Activated T-helper 2 cell treated with anti-CD3 and anti-CD28 coated beads, Interferon-gamma antibody, Interleukin-2, Interleukin-4, amounts not matched to agents 10 μg/mL and 5 μg/mL and 100 μg/mL, durations not matched to agents 14 hours and 24 hours and 36 hours (primary cell): ENCODE data around the gene LSM2. TPM values are rescaled to one million over a fixed set of nuclear protein-coding genes. Genes with fewer than 3 reads are reported as not detected.
"Not testable (repeated sequence)": the region's sequence is repeated elsewhere in the genome, so short reads cannot be mapped to it uniquely, and the experiment has no call there.

Experiments used
- DNase-seq: peaks from one replicate; pipeline ENCODE4 v3.0.0; 2021; ENCODE audit warnings: low spot score
- H3K27ac Mint-ChIP-seq: one replicate; pipeline ENCODE4 v1.8.0; 2021; ENCODE audit warnings: mixed read lengths
- H3K27me3 Mint-ChIP-seq: one replicate; pipeline ENCODE4 v1.8.0; 2021; ENCODE audit warnings: low read depth, mixed read lengths
- H3K36me3 Mint-ChIP-seq: one replicate; pipeline ENCODE4 v1.8.0; 2021; ENCODE audit warnings: low read depth, mixed read lengths
- H3K4me1 Mint-ChIP-seq: one replicate; pipeline ENCODE4 v1.8.0; 2021; ENCODE audit warnings: low read depth, mixed read lengths
- H3K4me3 Mint-ChIP-seq: one replicate; pipeline ENCODE4 v1.8.0; 2021; ENCODE audit warnings: low read depth, mild to moderate bottlenecking, moderate library complexity, mixed read lengths
- H3K9me3 Mint-ChIP-seq: one replicate; pipeline ENCODE4 v1.8.0; 2021; ENCODE audit warnings: mixed read lengths
- intact Hi-C: fragments of 100-400 bp; cut with micrococcal nuclease; formaldehyde crosslinking; loops from one replicate; pipeline ENCODE4 v1.15.1; 2023
- total RNA-seq: library from RNA; stranded (reverse); gene quantifications from 2 replicates; pipeline ENCODE4 v1.2.3, GENCODE V29; 2022

The LSM2 gene
- total RNA-seq, 1 donor from 2014 or later = 130 TPM

DNA sequence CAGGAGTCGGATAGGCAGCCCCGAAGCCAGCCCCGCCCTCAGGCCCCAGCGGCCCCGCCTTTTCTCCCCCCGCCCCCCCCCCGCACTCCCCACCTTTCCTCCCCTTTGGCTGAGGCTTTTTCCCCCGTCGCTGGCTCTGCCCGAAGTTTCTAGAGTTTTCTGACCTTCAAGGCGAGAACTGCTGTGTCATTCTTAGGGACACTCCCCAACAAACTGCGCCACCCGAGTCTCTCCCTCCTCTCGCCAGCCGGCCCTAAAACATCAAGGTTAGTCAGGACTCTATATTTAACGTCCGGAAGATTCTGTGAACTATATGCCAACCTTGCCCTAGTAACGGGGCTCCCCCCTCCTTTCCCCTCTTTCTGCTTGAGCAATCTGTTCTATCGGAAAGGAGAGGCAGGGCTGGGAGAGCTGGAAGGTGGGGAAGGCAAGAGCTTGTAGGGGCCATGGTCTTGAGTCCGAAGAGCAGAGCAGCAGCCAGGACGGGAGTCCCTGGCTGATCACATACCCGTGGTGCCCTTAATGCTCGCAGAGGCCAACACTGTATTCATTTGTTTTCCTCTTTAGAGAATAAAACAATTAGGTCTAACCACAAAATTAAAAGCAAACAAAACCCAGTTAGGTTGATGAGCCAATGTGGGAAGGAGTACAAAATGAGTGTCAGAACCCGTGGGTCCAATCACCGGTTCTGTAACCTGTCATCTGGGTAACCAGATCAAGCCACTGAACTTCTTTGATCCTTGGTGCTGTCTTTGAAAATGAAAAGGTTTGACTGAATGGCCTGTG, 15.5 kb upstream of the LSM2 start:
- Mint-ChIP-seq H3K4me1 (peaks cover 44% of the 10 kb centered on the region), H3K27ac (peak overlapping the region; percentile 94), H3K36me3 (peaks cover 17% of the 10 kb centered on the region), H3K4me3 (peak overlapping the region; percentile 92), H3K27me3 (no peaks in the 10 kb centered on the region), H3K9me3 (no peaks in the 10 kb centered on the region)
- DNase-seq = peak; percentile 56
- intact Hi-C loops = loop anchor here (1.0 to 10.0 kb wide), 3 partner anchors 40 to 247 kb away; partner anchors contain the start of genes BAG6, LTA, NEU1 and TNF

- Mint-ChIP-seq H3K4me1 (peaks cover 41% of the 10 kb centered on the region), H3K36me3 (peaks cover 17% of the 10 kb centered on the region), H3K27me3 (no peaks in the 10 kb centered on the region), H3K9me3 (no peaks in the 10 kb centered on the region), H3K4me3 (peak overlapping the region; percentile 92), H3K27ac (peak overlapping the region; percentile 94)
- no peak for DNase-seq
- intact Hi-C loops = loop anchor here (1.0 to 10.0 kb wide), 3 partner anchors 41 to 247 kb away; partner anchors contain the start of genes BAG6, LTA, NEU1 and TNF
Observed at GRCh38 chr6:31821301-31822035, 14.7 kb upstream of the LSM2 start.

- H3K27me3 Mint-ChIP-seq, DNase-seq, H3K9me3 Mint-ChIP-seq, H3K27ac Mint-ChIP-seq: not testable (repeated sequence)
- H3K4me3 Mint-ChIP-seq = peak overlapping the region; percentile 92
- H3K4me1 Mint-ChIP-seq = peaks cover 36% of the 10 kb centered on the region
- peaks cover 17% of the 10 kb centered on the region for H3K36me3 Mint-ChIP-seq
- intact Hi-C loops = loop anchor here (5.0 to 10.0 kb wide), 2 partner anchors 42 to 246 kb away; partner anchors contain the start of genes LTA, NEU1 and TNF
Observed at GRCh38 chr6:31820399-31820798, 13.6 kb upstream of the LSM2 start.

GRCh38 chr6:31819871-31820299, 13.1 kb upstream of the LSM2 start:
- H3K4me3 Mint-ChIP-seq = peak overlapping the region; percentile 67
- peaks cover 17% of the 10 kb centered on the region for H3K36me3 Mint-ChIP-seq
- H3K4me1 Mint-ChIP-seq = peaks cover 32% of the 10 kb centered on the region
- H3K27me3 Mint-ChIP-seq = no peaks in the 10 kb centered on the region
- no peaks in the 10 kb centered on the region for H3K9me3 Mint-ChIP-seq
- H3K27ac Mint-ChIP-seq = no peak overlapping the region
- intact Hi-C loops = loop anchor here (5.0 to 10.0 kb wide), 2 partner anchors 42 to 245 kb away; partner anchors contain the start of genes LTA, NEU1 and TNF
- no peak for DNase-seq

- H3K27me3 Mint-ChIP-seq, DNase-seq, intact Hi-C loops, H3K9me3 Mint-ChIP-seq: not testable (repeated sequence)
- peak overlapping the region; percentile 95 for H3K27ac Mint-ChIP-seq
- peaks cover 36% of the 10 kb centered on the region for H3K4me1 Mint-ChIP-seq
- H3K4me3 Mint-ChIP-seq = peak overlapping the region; percentile 94
- H3K36me3 Mint-ChIP-seq = peaks cover 17% of the 10 kb centered on the region
Observed at GRCh38 chr6:31817929-31818511, 11.3 kb upstream of the LSM2 start.

GRCh38 chr6:31817133-31817928, 10.6 kb upstream of the LSM2 start:
- H3K4me3 Mint-ChIP-seq = peak overlapping the region; percentile 94
- H3K27me3 Mint-ChIP-seq, intact Hi-C loops, H3K9me3 Mint-ChIP-seq, DNase-seq: not testable (repeated sequence)
- H3K27ac Mint-ChIP-seq = peak overlapping the region; percentile 95
- peaks cover 40% of the 10 kb centered on the region for H3K4me1 Mint-ChIP-seq
- H3K36me3 Mint-ChIP-seq = peaks cover 17% of the 10 kb centered on the region

DNA sequence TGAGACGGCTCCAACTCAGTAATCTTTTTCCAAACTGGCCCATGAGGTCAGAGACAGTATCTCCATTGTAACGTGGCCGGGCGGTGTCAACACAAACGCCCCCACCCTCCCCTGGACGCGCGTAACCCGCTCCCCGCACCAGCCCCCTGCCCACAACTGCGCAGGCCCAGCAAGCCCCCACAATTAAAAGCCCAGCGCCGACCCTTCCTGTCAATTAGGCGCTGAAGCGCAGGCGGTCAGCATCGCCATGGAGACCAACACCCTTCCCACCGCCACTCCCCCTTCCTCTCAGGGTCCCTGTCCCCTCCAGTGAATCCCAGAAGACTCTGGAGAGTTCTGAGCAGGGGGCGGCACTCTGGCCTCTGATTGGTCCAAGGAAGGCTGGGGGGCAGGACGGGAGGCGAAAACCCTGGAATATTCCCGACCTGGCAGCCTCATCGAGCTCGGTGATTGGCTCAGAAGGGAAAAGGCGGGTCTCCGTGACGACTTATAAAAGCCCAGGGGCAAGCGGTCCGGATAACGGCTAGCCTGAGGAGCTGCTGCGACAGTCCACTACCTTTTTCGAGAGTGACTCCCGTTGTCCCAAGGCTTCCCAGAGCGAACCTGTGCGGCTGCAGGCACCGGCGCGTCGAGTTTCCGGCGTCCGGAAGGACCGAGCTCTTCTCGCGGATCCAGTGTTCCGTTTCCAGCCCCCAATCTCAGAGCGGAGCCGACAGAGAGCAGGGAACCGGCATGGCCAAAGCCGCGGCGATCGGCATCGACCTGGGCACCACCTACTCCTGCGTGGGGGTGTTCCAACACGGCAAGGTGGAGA, 8.5 kb upstream of the LSM2 start, which contains the start of the genes HSPA1A and HSPA1L:
Gene HSPA1A (plus strand): TSS at position 519 of the 814 bp plus-strand sequence. CDS start 214 bp downstream, at position 733.
Gene HSPA1L (minus strand): TSS at position 259 of the 814 bp plus-strand sequence. CDS start 3,311 bp downstream, outside the sequence.
- intact Hi-C loops = loop anchor here (2.0 kb wide), 1 partner anchor 20 kb away; the partner anchor contains the start of gene VARS1
- Mint-ChIP-seq H3K36me3 (peaks cover 25% of the 10 kb centered on the region), H3K4me1 (peaks cover 36% of the 10 kb centered on the region), H3K9me3 (no peaks in the 10 kb centered on the region), H3K27ac (peak within 1 kb of the TSS; percentile 91), H3K27me3 (no peaks in the 10 kb centered on the region), H3K4me3 (peak within 1 kb of the TSS; percentile 87)
- DNase-seq = peak; percentile 70

- no peaks in the 10 kb centered on the region for H3K9me3 Mint-ChIP-seq
- no peaks in the 10 kb centered on the region for H3K27me3 Mint-ChIP-seq
- H3K36me3 Mint-ChIP-seq = peaks cover 25% of the 10 kb centered on the region
- H3K4me3 Mint-ChIP-seq = peak overlapping the region; percentile 87
- DNase-seq = peak; percentile 68
- intact Hi-C loops = loop anchor here (2.0 kb wide), 1 partner anchor 20 kb away; the partner anchor contains the start of gene VARS1
- H3K27ac Mint-ChIP-seq = peak overlapping the region; percentile 91
- peaks cover 32% of the 10 kb centered on the region for H3K4me1 Mint-ChIP-seq
Observed at GRCh38 chr6:31814677-31815024, 7.9 kb upstream of the LSM2 start.

GRCh38 chr6:31813465-31813849, 6.7 kb upstream of the LSM2 start:
- H3K4me1 Mint-ChIP-seq = peaks cover 32% of the 10 kb centered on the region
- no peaks in the 10 kb centered on the region for H3K9me3 Mint-ChIP-seq
- no peaks in the 10 kb centered on the region for H3K27me3 Mint-ChIP-seq
- peak overlapping the region; percentile 28 for H3K4me3 Mint-ChIP-seq
- peaks cover 22% of the 10 kb centered on the region for H3K36me3 Mint-ChIP-seq
- H3K27ac Mint-ChIP-seq = peak overlapping the region; percentile 83
- intact Hi-C loops = loop anchor here (2.0 kb wide), 1 partner anchor 13 kb away; the partner anchor contains the start of gene HSPA1B
- no peak for DNase-seq

DNA sequence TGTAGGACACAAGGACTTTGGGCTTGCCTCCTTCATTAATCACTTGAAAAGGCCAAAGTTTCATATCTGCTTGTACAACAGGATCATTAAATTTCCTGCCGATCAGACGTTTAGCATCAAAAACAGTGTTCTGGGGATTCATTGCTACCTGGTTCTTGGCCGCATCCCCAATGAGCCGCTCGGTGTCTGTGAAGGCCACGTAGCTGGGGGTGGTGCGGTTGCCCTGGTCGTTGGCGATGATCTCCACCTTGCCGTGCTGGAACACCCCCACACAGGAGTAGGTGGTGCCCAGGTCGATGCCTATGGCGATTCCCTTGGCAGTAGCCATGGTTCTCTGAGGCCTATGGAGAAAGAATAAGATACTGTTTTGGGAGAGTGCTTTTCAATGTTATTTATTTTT, 4.9 kb upstream of the LSM2 start:
- H3K4me1 Mint-ChIP-seq = peaks cover 26% of the 10 kb centered on the region
- H3K9me3 Mint-ChIP-seq = no peaks in the 10 kb centered on the region
- no peak for DNase-seq
- H3K27ac Mint-ChIP-seq = no peak overlapping the region
- H3K36me3 Mint-ChIP-seq = peaks cover 10% of the 10 kb centered on the region
- H3K27me3 Mint-ChIP-seq = no peaks in the 10 kb centered on the region
- H3K4me3 Mint-ChIP-seq = no peak overlapping the region
- intact Hi-C loops = loop anchor here (2.0 kb wide), 1 partner anchor 15 kb away; the partner anchor contains the start of gene HSPA1B

GRCh38 chr6:31808599-31808998, 1.8 kb upstream of the LSM2 start:
- Mint-ChIP-seq H3K4me1 (peaks cover 26% of the 10 kb centered on the region), H3K27ac (peak overlapping the region; percentile 21), H3K36me3 (peaks cover 17% of the 10 kb centered on the region)
- DNase-seq, H3K9me3 Mint-ChIP-seq, intact Hi-C loops, H3K27me3 Mint-ChIP-seq, H3K4me3 Mint-ChIP-seq: not testable (repeated sequence)
